PFSK-1 (cell line): ENCODE results near the gene CEACAM21.

ENCODE experiments used
- FOXP2 ChIP-seq: optimal IDR thresholded peaks from 2 replicates; pipeline ENCODE3; 2011; ENCODE audit warnings: borderline replicate concordance, control low read depth, inconsistent platforms; ENCODE audit not compliant: insufficient read depth; ENCODE audit errors: extremely low read length, extremely low read depth
- POLR2AphosphoS5 ChIP-seq: IDR thresholded peaks from 2 replicates; pipeline ENCODE4 v1.6.1; 2012; ENCODE audit warnings: low read depth, mild to moderate bottlenecking, control low read depth, low read length, moderate library complexity
- REST ChIP-seq, 2 experiments: IDR thresholded peaks; 2 replicates each; pipeline versions ENCODE4 v1.6.1 to v1.8.0; 2011 to 2012; ENCODE audit warnings: low read depth in 2 of 2, low read length in 2 of 2, control low read depth in 1 of 2, inconsistent platforms in 1 of 2, mild to moderate bottlenecking in 1 of 2, moderate library complexity in 1 of 2; ENCODE audit not compliant: insufficient read depth in 1 of 2
- SIN3A ChIP-seq: IDR thresholded peaks from 2 replicates; pipeline ENCODE4 v1.6.1; 2012; ENCODE audit warnings: mild to moderate bottlenecking, low read length, moderate library complexity, borderline replicate concordance; ENCODE audit not compliant: insufficient read depth
- TAF1 ChIP-seq: IDR thresholded peaks from 2 replicates; pipeline ENCODE4 v1.6.1; 2012; ENCODE audit warnings: low read length, control low read depth, borderline replicate concordance; ENCODE audit not compliant: insufficient read depth

CEACAM21 gene

GRCh38 chr19:41543582-41543981 lies 32.4 kb upstream of the CEACAM21 start:
- no peak for TF ChIP-seq FOXP2
- TF ChIP-seq POLR2AphosphoS5: no peak
- TF ChIP-seq SIN3A: no peak
- no peak for TF ChIP-seq REST (IDR thresholded peaks at IDR 0.05; ENCODE audit: insufficient read depth in 1 of 2, low read depth in 2 of 2, low read length in 2 of 2)
- no peak for TF ChIP-seq TAF1

- TF ChIP-seq POLR2AphosphoS5 (no peak), SIN3A (no peak), FOXP2 (no peak)
These were observed 30.4 kb upstream of the CEACAM21 start for GRCh38 chr19:41545547-41545946.

GRCh38 chr19:41546386-41546789 lies 29.6 kb upstream of the CEACAM21 start:
- TF ChIP-seq REST (IDR thresholded peaks at IDR 0.05; ENCODE audit: insufficient read depth in 1 of 2, low read depth in 2 of 2, low read length in 2 of 2) (no peak), POLR2AphosphoS5 (no peak), TAF1 (no peak), SIN3A (no peak), FOXP2 (no peak)

- TF ChIP-seq SIN3A (no peak), FOXP2 (no peak), POLR2AphosphoS5 (no peak), REST (IDR thresholded peaks at IDR 0.05; ENCODE audit: insufficient read depth in 1 of 2, low read depth in 2 of 2, low read length in 2 of 2) (no peak), TAF1 (no peak)
These were observed 29.0 kb upstream of the CEACAM21 start for GRCh38 chr19:41546961-41547360.

GRCh38 chr19:41547569-41547968 lies 28.4 kb upstream of the CEACAM21 start:
- TF ChIP-seq FOXP2 (no peak), SIN3A (no peak), REST (IDR thresholded peaks at IDR 0.05; ENCODE audit: insufficient read depth in 1 of 2, low read depth in 2 of 2, low read length in 2 of 2) (no peak), POLR2AphosphoS5 (no peak), TAF1 (no peak)
